ENCODE measurements around the gene KLLN.

KLLN gene

DNA sequence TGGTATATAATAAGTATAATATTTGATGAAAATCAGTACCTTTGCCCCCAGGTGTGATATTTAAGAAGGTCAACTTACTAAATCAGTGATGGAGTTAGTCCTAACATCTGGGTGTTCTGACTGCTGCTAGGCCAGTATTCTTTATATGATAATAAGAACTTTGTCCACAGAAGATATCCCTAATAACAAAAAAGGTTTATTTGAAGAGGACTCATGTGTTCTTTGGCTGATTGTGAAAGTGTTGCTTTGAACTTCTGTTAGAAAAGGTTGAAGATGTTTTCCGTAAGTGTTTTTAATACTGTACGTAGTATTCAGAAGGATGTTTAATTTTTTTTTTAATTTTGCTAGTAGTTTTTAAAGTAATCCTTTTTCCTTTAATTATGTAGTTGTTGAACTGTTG is 10.3 kb upstream of the KLLN start:
- H3K4me3 ChIP-seq (replicated peaks in 1 of 2; ENCODE audit: low read depth in 2 of 2, low read length in 2 of 2): no peak overlapping the region
- TF ChIP-seq, protein P1, sequence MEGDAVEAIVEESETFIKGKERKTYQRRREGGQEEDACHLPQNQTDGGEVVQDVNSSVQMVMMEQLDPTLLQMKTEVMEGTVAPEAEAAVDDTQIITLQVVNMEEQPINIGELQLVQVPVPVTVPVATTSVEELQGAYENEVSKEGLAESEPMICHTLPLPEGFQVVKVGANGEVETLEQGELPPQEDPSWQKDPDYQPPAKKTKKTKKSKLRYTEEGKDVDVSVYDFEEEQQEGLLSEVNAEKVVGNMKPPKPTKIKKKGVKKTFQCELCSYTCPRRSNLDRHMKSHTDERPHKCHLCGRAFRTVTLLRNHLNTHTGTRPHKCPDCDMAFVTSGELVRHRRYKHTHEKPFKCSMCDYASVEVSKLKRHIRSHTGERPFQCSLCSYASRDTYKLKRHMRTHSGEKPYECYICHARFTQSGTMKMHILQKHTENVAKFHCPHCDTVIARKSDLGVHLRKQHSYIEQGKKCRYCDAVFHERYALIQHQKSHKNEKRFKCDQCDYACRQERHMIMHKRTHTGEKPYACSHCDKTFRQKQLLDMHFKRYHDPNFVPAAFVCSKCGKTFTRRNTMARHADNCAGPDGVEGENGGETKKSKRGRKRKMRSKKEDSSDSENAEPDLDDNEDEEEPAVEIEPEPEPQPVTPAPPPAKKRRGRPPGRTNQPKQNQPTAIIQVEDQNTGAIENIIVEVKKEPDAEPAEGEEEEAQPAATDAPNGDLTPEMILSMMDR (IDR thresholded peaks at IDR 0.05; ENCODE audit: low read depth, low read length): no peak
- peak in 1 of 2 donors; percentile 22 for DNase-seq (ENCODE audit: low read depth in 2 of 2)

DNA sequence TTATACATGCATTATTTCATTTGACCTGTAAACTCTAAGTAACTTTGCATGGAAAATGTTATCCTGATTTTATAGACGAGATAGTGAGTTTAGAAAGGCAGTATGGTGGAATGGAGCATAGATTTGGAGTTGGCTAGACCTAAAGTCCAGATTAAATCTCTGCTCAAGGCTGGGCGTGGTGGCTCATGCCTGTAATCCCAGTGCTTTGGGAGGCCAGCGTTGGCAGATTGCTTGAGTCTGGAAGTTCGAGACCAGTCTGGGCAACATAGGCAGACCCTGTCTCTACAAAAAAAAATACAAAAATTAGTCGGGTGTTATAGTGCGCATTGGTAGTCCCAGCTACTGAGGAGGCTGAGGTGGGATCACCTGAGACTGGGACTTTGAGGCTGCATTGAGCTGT is 9.5 kb upstream of the KLLN start:
- DNase-seq (ENCODE audit: low read depth in 2 of 2): no peak
- H3K4me3 ChIP-seq (replicated peaks in 1 of 2; ENCODE audit: low read depth in 2 of 2, low read length in 2 of 2): no peak overlapping the region
- TF ChIP-seq, protein P1 (IDR thresholded peaks at IDR 0.05; ENCODE audit: low read depth, low read length): no peak

DNA sequence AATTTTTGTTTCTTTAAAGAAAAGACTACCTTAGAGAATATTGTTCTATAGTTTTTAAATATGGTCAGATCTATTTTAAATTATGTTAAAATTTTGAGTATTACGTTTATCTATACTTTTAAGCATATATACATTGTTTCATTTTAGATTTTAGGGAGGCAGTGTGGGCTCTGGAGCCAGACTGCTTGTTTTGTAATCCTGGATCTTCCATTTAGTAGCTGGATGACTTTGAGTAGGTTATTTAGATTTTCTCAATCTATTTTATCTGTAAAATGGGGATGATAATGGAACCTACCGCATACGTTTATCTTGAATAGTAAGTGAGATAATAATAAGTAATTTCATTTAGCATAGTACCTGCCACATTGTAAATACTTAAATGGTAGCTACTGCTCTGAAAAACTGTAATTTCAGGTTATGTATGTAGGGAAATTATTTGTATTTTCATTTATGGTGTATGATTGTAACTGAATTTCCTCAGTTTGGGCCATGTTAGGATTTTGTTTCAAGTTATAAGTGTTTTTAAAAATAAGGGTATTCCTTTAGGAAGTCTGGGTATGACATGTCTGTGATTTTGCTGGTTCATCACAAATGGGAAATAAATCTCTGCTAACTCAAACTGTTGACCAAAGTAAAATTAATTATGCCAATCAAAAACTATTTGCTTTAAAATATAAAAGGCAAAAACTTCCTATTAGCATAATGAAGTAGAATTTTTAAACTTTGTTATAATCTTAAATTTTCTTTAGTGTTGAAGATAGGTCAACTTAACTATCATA is 6.6 kb upstream of the KLLN start:
- peak in 1 of 2 donors; percentile 25 for DNase-seq (ENCODE audit: low read depth in 2 of 2)
- H3K4me3 ChIP-seq (replicated peaks in 1 of 2; ENCODE audit: low read depth in 2 of 2, low read length in 2 of 2): no peak overlapping the region
- TF ChIP-seq, protein P1 (IDR thresholded peaks at IDR 0.05; ENCODE audit: low read depth, low read length): no peak

DNA sequence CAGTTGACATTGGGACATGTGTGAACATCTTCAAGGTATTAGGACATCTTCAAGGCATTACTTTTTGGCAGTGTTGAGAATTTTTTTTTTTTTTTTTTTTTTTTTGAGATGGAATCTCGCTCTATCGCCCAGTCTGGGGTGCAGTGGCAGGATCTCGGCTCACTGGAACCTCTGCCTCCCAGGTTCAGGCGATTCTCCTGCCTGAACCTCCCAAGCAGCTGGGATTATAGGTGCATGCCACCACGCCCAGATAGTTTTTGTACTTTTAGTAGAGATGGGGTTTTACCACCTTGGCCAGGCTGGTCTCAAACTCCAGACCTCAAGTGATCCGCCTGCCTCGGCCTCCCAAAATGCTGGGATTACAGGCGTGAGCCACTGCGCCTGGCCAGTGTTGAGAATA is 5.8 kb upstream of the KLLN start:
- peak in 1 of 2 donors; percentile 17 for DNase-seq (ENCODE audit: low read depth in 2 of 2)
- peak overlapping the region in 1 of 2 donors; percentile 87 for H3K4me3 ChIP-seq (replicated peaks in 1 of 2; ENCODE audit: low read depth in 2 of 2, low read length in 2 of 2)

DNA sequence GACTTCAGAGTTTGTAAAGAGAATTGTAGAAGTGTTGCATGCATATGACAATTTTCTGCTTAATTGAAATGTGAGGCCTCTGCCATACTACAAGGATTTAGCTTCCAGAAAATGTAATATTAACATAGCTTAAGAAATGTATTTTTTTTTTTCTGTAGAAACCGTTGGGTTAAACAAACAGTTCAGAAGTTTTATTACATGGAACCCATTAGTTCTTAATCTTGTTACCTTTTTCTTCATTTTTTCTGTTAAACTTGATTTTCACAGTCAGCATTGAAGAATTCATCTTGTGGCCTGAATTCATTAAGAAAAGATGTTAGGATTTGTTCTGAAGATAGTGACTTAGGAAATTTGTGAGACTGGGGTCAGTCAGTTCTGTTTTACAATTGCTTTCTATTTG is 4.9 kb upstream of the KLLN start:
- TF ChIP-seq, protein P1 (IDR thresholded peaks at IDR 0.05; ENCODE audit: low read depth, low read length): no peak
- peak overlapping the region; percentile 87 to 92 for H3K4me3 ChIP-seq (replicated peaks in 1 of 2; ENCODE audit: low read depth in 2 of 2, low read length in 2 of 2)
- peak in 1 of 2 donors; percentile 24 for DNase-seq (ENCODE audit: low read depth in 2 of 2)

DNA sequence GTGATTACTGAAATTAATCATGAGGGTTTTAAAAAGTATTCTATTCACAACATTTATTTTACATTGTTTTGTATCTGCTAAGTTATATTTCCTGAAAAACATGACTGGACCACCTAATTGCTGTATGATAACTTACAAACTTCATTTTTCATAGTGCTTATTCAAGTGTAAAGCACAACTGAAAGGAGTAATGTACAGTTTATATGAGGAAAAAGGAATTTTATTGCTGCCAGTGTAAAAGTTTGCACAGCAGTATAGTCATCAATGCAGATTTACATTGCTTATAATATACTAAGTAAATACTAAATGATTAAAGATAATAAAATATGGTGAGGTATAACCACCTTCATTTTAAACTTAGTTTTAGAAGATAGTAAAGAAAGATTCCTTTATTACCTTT is 4.1 kb upstream of the KLLN start:
- DNase-seq (ENCODE audit: low read depth in 2 of 2): no peak
- peak overlapping the region; percentile 87 to 92 for H3K4me3 ChIP-seq (replicated peaks in 1 of 2; ENCODE audit: low read depth in 2 of 2, low read length in 2 of 2)

DNA sequence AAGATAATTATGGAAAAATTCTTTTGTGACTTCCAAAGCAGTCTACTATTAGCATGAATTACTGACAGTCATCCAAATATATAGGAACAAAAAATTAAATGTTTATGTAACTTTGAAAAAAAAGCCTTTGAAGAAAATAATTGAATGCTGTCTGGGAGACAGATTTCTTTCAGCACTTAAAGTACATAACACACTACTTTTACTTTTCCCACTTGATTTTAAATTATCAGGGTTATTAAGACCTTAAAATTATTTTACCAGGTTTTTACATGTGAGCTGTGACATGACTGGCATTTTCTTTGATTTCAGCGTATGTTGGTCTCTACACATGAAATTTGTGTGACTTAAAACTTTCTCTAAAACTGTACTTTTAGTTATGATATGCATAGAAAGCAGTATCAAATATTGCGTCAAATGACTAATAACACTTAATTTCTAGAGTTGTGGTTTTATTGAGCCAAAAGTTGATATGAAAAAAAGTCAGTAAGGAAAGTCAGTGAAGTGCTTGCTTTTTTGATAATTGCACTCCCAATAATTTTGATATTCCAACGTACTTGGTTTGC is 3.2 kb upstream of the KLLN start:
- H3K4me3 ChIP-seq (replicated peaks in 1 of 2; ENCODE audit: low read depth in 2 of 2, low read length in 2 of 2): peak overlapping the region; percentile 87 to 92
- TF ChIP-seq, protein P1 (IDR thresholded peaks at IDR 0.05; ENCODE audit: low read depth, low read length): no peak
- DNase-seq (ENCODE audit: low read depth in 2 of 2): peak in 1 of 2 donors; percentile 19

More for the DNA sequence above, 4.1 kb upstream of the KLLN start:
- TF ChIP-seq, protein P1 (IDR thresholded peaks at IDR 0.05; ENCODE audit: low read depth, low read length): no peak

All from cardiac fibroblast (primary cell).